Effector memory CD4-positive, alpha-beta T cell (primary cell): ENCODE results near the gene HIP1.

Experiments
- DNase-seq, 3 donors: peaks; one replicate each; pipeline ENCODE4 v3.0.0-alpha.2; 2020
- H3K27ac ChIP-seq: 2 replicates; pipeline ENCODE4 v1.7.0; 2013; ENCODE audit warnings: mild to moderate bottlenecking, low read length, moderate library complexity; ENCODE audit not compliant: insufficient read depth, poor library complexity, severe bottlenecking
- H3K27me3 ChIP-seq: replicated peaks from 2 replicates; pipeline ENCODE4 v1.7.0; 2013; ENCODE audit warnings: mild to moderate bottlenecking, low read length; ENCODE audit not compliant: insufficient read depth, control insufficient read depth, poor library complexity, severe bottlenecking
- H3K36me3 ChIP-seq: 2 replicates; pipeline ENCODE4 v1.7.0; 2013; ENCODE audit warnings: mild to moderate bottlenecking, low read length, moderate library complexity; ENCODE audit not compliant: control insufficient read depth, insufficient read depth
- H3K4me1 ChIP-seq: 2 replicates; pipeline ENCODE4 v1.7.0; 2013; ENCODE audit warnings: low read length, mild to moderate bottlenecking; ENCODE audit not compliant: control insufficient read depth, insufficient read depth, poor library complexity, severe bottlenecking
- H3K4me3 ChIP-seq: 2 replicates; pipeline ENCODE4 v1.7.0; 2013; ENCODE audit warnings: low read length, low read depth, mild to moderate bottlenecking; ENCODE audit not compliant: insufficient read depth, poor library complexity, severe bottlenecking
- H3K9me3 ChIP-seq: 2 replicates; pipeline ENCODE4 v1.7.0; 2013; ENCODE audit warnings: mild to moderate bottlenecking, low read length, moderate library complexity; ENCODE audit not compliant: control insufficient read depth

The HIP1 gene

DNA sequence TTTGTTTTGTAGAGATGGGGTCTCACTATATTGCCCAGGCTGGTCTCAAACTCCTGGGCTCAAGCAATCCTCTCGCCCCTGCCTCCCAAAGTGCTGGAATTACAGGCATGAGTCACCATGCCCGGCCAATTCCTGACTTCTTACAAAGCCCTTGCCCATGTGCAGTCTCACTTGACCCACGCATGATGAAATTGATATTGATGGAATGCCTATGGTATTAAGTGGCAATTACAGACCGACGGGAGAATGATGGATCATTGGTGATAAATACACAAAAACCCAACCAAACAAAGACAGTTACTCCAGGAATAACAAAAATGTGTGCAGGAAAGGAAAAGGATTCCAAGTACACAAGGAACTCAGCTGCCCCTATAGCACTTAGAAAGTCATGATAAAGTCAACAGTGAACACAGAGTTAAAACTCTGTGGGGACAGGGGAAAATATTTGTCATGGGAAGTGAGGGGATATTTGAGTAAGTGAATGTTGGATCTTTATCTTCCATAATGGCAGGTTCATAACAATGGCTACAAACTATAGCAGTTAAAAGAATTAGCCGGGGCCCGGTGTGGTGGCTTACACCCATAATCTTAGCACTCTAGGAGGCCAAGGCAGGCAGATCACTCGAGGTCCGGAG, 21.6 kb downstream of the HIP1 start:
- H3K9me3 ChIP-seq, result no peaks in the 10 kb centered on the region
- H3K27me3 ChIP-seq, result no peaks in the 10 kb centered on the region
- H3K27ac ChIP-seq, result no peak overlapping the region
- DNase-seq, result no peak
- H3K4me3 ChIP-seq, result no peak overlapping the region
- no peaks in the 10 kb centered on the region for H3K4me1 ChIP-seq
- H3K36me3 ChIP-seq, result no peaks in the 10 kb centered on the region

DNA sequence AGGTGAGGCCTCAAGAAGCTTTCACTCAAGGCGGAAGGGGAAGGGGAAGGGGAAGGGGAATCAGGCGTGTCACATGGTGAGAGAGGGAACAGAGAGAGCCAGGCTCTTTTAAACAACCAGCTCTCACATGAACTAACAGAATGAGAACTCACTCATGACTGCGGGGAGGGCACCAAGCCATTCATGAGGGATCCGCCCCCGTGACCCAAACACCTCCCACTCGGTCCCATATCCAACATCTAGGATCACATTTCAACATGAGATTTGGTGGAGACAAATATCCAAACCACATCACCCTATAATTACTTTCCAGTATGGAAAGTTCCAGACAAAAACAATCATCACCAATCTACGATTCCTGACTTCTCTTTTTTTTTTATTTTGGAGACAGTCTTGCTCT, 22.9 kb downstream of the HIP1 start:
- H3K9me3 ChIP-seq, result no peaks in the 10 kb centered on the region
- no peaks in the 10 kb centered on the region for H3K36me3 ChIP-seq
- H3K27me3 ChIP-seq, result no peaks in the 10 kb centered on the region
- no peaks in the 10 kb centered on the region for H3K4me1 ChIP-seq
- no peak overlapping the region for H3K27ac ChIP-seq
- DNase-seq, result no peak
- H3K4me3 ChIP-seq, result no peak overlapping the region

DNA sequence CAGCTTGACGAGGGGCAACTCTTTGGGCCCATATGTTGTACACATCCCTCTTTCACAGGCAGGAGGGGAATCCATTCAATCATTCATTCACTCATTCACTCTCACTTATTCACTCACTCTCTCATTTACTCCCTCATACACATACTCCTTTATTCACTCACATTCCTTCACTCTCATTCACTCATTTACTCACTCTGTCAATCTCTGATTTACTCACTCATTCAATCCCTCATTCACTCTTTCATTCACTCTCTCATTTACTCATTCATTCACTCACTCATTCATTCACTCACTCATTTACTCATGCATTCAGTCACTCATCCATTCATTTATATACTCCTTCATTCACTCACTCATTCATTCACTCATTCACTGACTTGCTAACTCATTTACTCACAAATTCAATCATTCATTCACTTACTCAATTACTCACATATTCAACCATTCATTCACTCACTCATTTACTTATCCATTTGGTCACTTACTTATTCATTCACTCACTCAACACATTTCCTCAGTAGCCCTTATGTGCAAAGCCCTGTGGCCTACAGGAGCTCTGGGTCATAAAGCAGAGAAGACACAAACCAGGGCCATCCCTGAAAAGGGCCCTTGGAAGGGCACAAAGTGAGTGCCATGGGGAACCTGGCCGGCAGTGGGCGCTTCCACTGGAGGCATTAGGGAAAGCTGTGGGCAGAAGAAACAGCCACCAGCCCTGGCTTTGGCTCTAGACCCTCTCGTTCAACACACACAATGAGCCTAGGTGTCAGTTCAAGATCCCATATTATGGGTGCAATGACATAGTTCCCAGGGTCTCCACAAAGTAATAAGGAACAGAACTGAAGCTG, 26.0 kb downstream of the HIP1 start:
- no peaks in the 10 kb centered on the region for H3K27me3 ChIP-seq
- H3K27ac ChIP-seq, result no peak overlapping the region
- no peaks in the 10 kb centered on the region for H3K4me1 ChIP-seq
- no peak for DNase-seq
- no peak overlapping the region for H3K4me3 ChIP-seq
- no peaks in the 10 kb centered on the region for H3K36me3 ChIP-seq
- no peaks in the 10 kb centered on the region for H3K9me3 ChIP-seq

DNA sequence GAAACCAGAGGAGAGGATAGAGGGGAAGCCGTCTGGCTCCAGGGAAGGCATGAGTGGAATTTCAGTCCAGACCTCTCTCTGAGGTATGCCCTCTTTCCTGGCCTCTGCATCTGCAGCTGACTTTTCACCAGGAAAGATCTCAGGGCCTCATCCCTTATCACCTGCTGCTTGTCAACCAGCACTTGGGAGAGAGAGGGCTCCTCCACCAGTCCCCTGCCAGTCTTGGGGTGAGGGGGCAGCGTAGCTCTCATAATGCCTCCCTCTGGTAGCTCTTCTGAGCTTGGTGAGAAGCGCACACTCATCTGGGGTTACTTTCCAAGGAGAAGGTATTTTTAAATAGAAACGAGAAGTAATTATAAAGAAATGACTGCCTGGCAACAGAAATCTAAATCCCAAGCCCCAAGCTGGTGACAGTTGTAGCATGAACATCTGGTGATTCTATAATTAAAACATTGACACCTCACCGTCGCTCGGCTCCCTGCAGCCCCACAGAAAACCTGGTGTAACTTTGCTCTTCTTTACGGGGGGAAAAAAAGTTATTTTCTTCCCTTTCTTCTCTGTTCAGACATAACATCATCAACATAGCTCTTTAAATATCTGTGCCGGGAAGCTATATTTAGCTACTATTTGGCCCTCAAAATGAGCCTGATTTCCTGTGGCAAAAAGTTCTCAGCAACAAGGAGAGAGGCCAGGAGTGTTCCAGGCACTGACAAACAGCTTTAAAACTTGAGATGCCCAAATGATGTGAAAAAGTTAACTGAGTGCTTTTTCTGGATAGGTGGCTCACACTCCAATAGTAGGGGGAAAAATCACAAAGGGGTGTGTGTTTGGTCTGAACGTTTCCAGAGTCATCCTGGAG, 26.9 kb downstream of the HIP1 start:
- no peak for DNase-seq
- H3K27ac ChIP-seq, result no peak overlapping the region

DNA sequence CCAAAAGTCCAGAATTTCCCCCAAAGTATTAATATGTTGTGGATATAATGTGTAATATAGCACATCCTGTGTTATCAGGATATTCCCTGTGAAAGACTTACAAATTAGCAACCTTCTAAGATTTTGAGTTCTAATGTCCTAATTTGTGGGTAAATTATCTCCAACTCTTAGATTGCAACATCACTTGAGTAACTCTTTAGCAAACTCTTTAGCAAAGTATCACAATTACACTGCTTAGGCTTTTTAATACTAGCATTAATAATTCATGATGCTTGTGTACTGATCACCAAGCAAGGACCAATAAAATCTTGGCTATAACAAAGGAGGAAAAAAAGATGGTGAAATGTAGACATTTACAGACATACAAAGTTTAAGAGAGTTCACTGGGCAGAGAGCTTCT, 27.7 kb downstream of the HIP1 start:
- H3K36me3 ChIP-seq, result no peaks in the 10 kb centered on the region
- no peak overlapping the region for H3K27ac ChIP-seq
- no peaks in the 10 kb centered on the region for H3K9me3 ChIP-seq
- H3K27me3 ChIP-seq, result no peaks in the 10 kb centered on the region
- H3K4me1 ChIP-seq, result no peaks in the 10 kb centered on the region
- no peak overlapping the region for H3K4me3 ChIP-seq
- no peak for DNase-seq

More for the DNA sequence above, 26.9 kb downstream of the HIP1 start:
- no peaks in the 10 kb centered on the region for H3K9me3 ChIP-seq
- no peaks in the 10 kb centered on the region for H3K36me3 ChIP-seq
- H3K4me1 ChIP-seq, result no peaks in the 10 kb centered on the region
- no peaks in the 10 kb centered on the region for H3K27me3 ChIP-seq
- no peak overlapping the region for H3K4me3 ChIP-seq

DNA sequence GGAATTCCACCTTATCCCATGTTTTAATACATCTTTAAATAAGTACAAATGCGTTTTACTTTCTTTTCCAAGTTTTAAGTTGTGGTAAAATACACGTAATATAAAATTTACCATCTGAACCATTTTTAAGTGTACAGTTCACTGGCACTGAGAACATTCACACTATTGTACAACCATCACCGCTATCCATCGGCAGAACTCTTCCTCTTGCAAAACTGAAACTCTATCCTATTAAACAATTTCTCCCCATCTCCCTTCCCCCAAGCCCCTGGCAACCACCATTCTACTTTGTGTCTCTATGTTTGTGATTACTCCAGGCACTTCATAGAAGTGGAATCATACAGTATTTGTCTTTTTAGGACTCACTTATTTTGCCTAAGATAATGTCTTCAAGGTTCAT, 33.8 kb downstream of the HIP1 start:
- no peak overlapping the region for H3K27ac ChIP-seq
- no peaks in the 10 kb centered on the region for H3K36me3 ChIP-seq
- DNase-seq, result no peak

DNA sequence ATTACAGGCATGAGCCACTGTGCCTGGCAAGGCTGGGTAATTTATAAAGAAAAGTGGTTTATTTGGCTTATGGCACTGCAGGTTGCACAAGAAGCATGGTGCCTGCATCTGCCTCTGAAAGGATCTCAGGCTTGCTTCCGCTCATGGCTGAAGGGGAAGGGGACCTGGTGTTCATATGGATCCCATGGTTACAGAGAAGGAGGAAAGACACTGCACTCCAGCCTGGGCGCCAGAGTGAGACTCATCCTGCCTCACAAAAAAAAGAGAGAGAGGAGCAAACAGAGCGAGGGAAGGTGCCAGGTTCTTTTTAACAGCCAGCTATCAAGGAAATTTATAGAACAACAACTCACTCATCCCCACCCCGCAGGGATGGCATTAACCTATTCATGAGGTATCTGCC, 36.2 kb downstream of the HIP1 start:
- Histone ChIP-seq H3K27me3 (no peaks in the 10 kb centered on the region), H3K27ac (no peak overlapping the region), H3K9me3 (no peaks in the 10 kb centered on the region), H3K4me3 (no peak overlapping the region), H3K36me3 (no peaks in the 10 kb centered on the region), H3K4me1 (no peaks in the 10 kb centered on the region)
- no peak for DNase-seq

More for the DNA sequence above, 33.8 kb downstream of the HIP1 start:
- Histone ChIP-seq H3K4me3 (no peak overlapping the region), H3K27me3 (no peaks in the 10 kb centered on the region), H3K9me3 (no peaks in the 10 kb centered on the region), H3K4me1 (no peaks in the 10 kb centered on the region)

DNA sequence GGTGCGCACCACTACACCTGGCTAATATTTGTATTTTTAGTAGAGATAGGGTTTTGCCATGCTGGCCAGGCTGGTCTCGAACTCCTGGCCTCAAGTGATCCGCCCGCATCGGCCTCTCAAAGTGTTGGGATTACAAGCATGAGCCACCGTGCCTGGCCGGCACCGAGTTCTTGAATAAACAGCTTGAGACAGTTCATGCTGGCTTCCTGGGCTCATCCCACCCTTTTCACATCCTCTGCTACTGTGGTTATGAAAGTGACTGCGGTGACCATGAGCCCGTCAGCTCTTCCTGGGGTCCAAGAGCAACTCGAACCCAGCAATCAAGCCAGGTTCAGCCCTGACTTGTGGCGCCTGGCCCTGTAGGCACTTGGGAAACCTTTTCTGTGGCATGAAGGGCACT, 38.7 kb downstream of the HIP1 start:
- Histone ChIP-seq H3K9me3 (no peaks in the 10 kb centered on the region), H3K27me3 (no peaks in the 10 kb centered on the region), H3K4me3 (no peak overlapping the region), H3K27ac (no peak overlapping the region), H3K4me1 (no peaks in the 10 kb centered on the region), H3K36me3 (no peaks in the 10 kb centered on the region)
- DNase-seq, result no peak

DNA sequence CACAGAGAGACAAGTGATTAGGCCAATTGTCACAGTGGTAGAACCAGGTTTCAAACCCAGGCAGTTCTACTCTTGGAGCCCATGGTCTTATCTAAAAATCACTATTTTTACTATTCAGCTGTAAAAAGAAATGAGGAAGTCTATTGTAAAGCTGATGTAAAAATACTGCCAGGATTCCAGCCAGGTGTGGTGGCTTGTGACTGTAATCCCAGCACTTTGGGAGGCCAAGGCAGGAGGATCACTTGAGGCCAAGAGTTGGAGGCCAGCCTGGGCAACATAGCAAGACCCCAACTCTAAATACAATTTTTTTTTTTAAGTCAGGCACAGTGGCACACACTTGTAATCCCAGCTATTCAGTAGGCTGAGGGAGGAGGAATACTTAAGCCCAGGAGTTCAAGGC, 40.4 kb downstream of the HIP1 start:
- no peak overlapping the region for H3K27ac ChIP-seq
- no peaks in the 10 kb centered on the region for H3K36me3 ChIP-seq
- no peak overlapping the region for H3K4me3 ChIP-seq
- H3K27me3 ChIP-seq, result no peaks in the 10 kb centered on the region
- H3K9me3 ChIP-seq, result no peaks in the 10 kb centered on the region
- DNase-seq, result no peak
- H3K4me1 ChIP-seq, result no peaks in the 10 kb centered on the region
